ENCODE data around the gene WDPCP.
"Not testable (repeated sequence)": the region's sequence is repeated elsewhere in the genome, so short reads cannot be mapped to it uniquely, and the experiment has no call there.

Gene WDPCP

GRCh38 chr2:63086687-63087086 is 501.6 kb downstream of the WDPCP start:
- H3K27ac ChIP-seq, result no peak overlapping the region
- TF ChIP-seq, protein P1, sequence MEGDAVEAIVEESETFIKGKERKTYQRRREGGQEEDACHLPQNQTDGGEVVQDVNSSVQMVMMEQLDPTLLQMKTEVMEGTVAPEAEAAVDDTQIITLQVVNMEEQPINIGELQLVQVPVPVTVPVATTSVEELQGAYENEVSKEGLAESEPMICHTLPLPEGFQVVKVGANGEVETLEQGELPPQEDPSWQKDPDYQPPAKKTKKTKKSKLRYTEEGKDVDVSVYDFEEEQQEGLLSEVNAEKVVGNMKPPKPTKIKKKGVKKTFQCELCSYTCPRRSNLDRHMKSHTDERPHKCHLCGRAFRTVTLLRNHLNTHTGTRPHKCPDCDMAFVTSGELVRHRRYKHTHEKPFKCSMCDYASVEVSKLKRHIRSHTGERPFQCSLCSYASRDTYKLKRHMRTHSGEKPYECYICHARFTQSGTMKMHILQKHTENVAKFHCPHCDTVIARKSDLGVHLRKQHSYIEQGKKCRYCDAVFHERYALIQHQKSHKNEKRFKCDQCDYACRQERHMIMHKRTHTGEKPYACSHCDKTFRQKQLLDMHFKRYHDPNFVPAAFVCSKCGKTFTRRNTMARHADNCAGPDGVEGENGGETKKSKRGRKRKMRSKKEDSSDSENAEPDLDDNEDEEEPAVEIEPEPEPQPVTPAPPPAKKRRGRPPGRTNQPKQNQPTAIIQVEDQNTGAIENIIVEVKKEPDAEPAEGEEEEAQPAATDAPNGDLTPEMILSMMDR (conservative IDR thresholded peaks at IDR 0.05), result no peak

- TF ChIP-seq, protein P1 (conservative IDR thresholded peaks at IDR 0.05), result no peak
- no peak for TF ChIP-seq ZFX (IDR thresholded peaks at IDR 0.05)
These were observed 506.9 kb downstream of the WDPCP start for GRCh38 chr2:63081404-63081803.

GRCh38 chr2:63078852-63079606 is 509.2 kb downstream of the WDPCP start:
- TF ChIP-seq ZFX (IDR thresholded peaks at IDR 0.05), result no peak
- TF ChIP-seq, protein P1 (conservative IDR thresholded peaks at IDR 0.05), result peak; percentile 69
- H3K27ac ChIP-seq, result no peak overlapping the region

More at GRCh38 chr2:63081404-63081803, 506.9 kb downstream of the WDPCP start:
- no peak overlapping the region for H3K27ac ChIP-seq

DNA sequence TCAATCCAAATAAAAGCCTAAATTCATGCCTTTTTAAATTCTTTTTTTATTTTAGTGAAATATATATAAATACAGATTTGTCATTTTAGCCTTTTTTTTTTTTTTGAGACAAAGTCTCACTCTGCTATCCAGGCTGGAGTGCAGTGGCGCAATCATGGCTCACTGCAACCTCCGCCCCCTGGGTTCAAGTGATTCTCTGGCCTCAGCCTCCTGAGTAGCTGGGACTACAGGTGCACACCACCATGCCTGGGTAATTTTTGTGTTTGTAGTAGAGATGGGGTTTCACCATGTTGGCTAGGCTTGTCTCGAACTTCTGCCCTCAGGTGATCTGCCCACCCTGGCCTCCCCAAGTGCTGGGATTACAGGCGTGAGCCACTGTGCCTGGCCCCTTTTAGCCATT is 513.9 kb downstream of the WDPCP start:
- H3K27ac ChIP-seq, result not testable (repeated sequence)

- no peak overlapping the region for H3K27ac ChIP-seq
- TF ChIP-seq, protein P1 (conservative IDR thresholded peaks at IDR 0.05), result no peak
- TF ChIP-seq ZFX (IDR thresholded peaks at IDR 0.05), result no peak
These were observed 514.3 kb downstream of the WDPCP start for GRCh38 chr2:63073994-63074393.

DNA sequence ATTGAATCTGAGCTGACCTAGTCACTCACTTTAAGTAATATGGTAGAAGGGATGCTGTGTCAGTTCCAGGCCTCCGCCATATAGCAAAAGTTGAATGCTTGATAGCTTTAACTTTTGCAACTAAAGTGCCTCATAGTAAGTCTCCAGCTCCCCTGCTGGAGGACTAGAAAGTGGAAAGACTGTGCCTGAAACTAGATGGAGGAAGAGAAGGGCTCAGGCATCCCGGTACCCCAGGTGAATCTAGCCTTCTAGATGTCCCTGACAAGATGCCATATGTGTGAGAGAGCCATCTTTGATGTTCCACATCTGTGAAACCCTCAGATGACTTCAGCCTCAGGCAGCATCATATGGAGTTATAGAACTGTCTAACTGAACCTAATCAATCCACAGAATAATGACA is 516.6 kb downstream of the WDPCP start:
- TF ChIP-seq, protein P1 (conservative IDR thresholded peaks at IDR 0.05), result no peak
- no peak for TF ChIP-seq ZFX (IDR thresholded peaks at IDR 0.05)
- H3K27ac ChIP-seq, result no peak overlapping the region
